Stimulated activated CD8-positive, alpha-beta memory T cell treated with anti-CD3 and anti-CD28 coated beads, Interleukin-2, amount 100 ng/mL, for 48 hours (primary cell): ENCODE measurements around the gene UBA1.

ENCODE experiments used
- DNase-seq, 2 donors: peaks; one replicate each; pipeline ENCODE4 v3.0.0-alpha.2; 2020; ENCODE audit warnings: low read depth in 2 of 2

UBA1 gene

DNA sequence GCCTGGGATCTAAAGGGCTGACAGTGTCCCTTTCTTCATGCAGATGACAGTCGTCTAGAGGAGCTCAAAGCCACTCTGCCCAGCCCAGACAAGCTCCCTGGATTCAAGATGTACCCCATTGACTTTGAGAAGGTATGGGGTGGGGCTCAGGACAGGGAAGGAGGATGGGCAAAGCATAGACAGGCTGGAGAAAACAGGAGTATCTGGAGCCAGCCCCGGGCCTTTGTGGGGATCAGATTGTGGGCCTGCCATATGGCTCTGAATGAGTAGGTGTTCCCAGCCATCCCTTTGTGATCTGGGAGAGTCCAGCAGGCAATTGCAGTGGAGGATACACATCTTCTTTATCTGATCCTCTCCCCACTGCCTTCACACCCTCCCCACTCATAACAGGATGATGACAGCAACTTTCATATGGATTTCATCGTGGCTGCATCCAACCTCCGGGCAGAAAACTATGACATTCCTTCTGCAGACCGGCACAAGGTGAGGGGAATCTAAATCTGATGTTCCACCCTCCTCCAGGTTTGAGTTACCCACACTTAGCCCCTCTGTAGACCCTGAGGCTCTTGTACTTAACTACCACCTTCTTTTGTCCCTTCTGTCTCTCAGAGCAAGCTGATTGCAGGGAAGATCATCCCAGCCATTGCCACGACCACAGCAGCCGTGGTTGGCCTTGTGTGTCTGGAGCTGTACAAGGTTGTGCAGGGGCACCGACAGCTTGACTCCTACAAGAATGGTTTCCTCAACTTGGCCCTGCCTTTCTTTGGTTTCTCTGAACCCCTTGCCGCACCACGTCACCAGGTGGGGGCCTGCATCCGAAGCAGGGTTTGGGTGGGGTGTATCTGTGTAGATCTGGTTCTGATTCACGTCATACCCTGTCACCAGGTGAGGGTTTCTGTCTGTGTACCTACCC lies 19.0 kb downstream of the UBA1 start:
- no peak for DNase-seq

GRCh38 chrX:47214435-47215077 lies 20.9 kb downstream of the UBA1 start:
- no peak for DNase-seq

- no peak for DNase-seq
Measured at GRCh38 chrX:47215291-47215900, 21.8 kb downstream of the UBA1 start.

- no peak for DNase-seq
Measured at GRCh38 chrX:47216393-47216925, 22.8 kb downstream of the UBA1 start.

GRCh38 chrX:47217121-47217851 lies 23.7 kb downstream of the UBA1 start:
- DNase-seq, result no peak

GRCh38 chrX:47217852-47218279 lies 24.2 kb downstream of the UBA1 start:
- DNase-seq, result peak; percentile 88 to 93

DNA sequence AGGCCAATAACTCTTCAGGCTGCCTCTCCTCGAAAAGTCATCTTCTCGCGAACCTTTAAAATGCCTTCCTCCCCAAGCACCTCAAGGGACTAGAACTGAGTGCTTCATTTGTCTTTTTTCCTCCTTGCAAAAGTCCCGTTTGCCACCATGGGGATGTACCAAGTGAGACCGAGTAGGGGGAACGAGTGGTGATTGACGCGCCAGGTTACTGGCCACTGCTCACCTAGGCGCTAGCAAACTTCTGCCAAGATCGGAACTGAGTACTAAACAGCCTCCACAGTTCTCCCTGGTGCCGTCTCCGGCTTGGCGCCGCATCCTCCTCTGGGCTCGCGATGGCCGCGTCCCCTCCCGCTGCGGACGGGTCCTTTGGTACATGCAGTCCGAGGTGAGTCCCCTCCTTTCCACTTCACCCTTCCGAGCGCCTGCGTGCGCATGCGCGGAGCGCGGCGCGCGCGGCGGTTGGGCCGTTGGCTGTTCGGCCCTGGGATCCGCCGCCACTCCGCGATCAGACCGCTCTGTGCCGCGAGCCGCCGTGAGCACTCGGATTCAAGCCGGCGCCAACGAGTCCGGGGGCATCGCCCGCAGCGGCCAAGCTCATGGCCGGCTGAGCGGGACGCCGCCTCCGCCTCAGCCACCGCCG lies 24.8 kb downstream of the UBA1 start, which contains the start of gene CDK16:
CDK16 (plus strand) TSS at position 402 of the 640 bp plus-strand sequence. CDS start 4,877 bp downstream, outside the sequence.
- DNase-seq, result peak; percentile 33 to 63

GRCh38 chrX:47218920-47219815 lies 25.5 kb downstream of the UBA1 start:
- peak; percentile 29 to 46 for DNase-seq

GRCh38 chrX:47221756-47222155 lies 28.1 kb downstream of the UBA1 start:
- DNase-seq, result no peak

- DNase-seq, result no peak
Measured at GRCh38 chrX:47222751-47223350, 29.2 kb downstream of the UBA1 start.

DNA sequence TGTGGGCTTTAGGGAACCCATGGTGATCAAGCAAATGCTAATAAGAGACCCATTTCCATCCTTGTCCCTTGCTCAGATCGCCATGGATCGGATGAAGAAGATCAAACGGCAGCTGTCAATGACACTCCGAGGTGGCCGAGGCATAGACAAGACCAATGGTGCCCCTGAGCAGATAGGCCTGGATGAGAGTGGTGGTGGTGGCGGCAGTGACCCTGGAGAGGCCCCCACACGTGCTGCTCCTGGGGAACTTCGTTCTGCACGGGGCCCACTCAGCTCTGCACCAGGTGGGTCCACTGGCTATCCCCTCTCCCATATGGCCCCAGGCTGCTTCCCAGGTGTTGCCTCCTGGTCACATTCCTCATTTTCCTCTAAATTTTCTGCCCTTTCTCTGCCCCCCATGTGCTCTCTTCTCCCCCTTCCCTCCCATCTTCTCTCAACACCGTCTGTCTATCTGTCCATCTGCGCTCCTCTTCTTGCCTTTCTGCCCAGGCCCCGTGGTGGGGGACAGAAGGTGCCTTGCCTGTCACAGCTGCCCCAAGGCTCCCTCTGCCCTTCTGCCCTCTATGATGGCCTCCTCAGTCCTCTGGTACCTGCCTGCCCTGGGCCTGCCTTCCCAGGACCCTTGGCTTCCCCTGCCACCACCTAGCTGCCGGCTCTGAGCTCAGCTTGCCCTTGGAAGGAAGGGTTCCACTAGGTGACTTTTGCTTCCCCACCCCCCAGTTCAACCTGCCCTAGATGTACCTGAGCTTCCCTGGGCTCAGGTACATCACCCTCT lies 30.0 kb downstream of the UBA1 start:
- DNase-seq, result no peak

DNA sequence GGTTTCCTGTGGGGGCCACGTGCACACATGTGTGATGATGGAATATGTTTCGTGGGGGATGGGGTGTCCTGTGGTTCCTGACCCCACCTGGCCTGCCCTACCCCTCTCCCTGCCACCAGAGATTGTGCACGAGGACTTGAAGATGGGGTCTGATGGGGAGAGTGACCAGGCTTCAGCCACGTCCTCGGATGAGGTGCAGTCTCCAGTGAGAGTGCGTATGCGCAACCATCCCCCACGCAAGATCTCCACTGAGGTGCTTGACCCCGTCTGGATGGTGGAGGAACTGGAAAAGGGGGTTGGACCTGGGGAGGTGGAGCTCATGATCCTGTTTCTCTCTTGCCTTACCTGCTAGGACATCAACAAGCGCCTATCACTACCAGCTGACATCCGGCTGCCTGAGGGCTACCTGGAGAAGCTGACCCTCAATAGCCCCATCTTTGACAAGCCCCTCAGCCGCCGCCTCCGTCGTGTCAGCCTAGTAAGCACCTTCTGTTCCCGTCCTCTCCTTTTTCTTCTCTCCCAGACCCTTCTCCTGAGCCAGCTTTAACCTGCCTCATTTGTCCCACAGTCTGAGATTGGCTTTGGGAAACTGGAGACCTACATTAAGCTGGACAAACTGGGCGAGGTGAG lies 30.8 kb downstream of the UBA1 start:
- DNase-seq, result no peak

DNA sequence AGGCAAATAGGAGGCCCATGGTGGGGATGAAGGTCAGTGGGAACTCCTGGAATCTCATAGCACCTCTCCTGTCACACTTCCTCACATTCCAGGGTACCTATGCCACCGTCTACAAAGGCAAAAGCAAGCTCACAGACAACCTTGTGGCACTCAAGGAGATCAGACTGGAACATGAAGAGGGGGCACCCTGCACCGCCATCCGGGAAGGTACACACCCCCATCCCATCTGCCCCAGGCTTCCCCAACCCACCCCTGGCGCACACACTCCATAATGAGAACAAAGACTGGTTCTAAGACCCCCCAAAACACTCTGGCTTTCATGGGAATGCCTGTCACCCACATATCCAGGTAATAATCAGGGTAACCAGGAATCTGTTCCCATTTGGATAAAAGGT lies 31.3 kb downstream of the UBA1 start:
- DNase-seq, result no peak

DNA sequence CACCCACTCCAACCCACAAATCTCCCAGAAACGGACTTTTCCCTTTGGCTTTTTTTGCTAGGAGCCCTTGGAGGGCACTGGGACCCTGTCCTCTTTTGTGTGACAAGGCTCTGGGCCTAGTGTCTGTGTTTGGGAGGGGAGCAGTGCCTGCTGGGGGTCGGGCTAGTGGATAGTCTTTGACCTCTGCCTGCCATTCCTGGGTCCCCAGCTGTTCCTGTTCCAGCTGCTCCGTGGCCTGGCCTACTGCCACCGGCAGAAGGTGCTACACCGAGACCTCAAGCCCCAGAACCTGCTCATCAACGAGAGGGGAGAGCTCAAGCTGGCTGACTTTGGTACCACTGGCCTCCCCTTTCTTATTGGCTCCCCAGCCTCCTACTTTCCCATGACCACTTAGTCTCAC lies 32.4 kb downstream of the UBA1 start:
- no peak for DNase-seq

GRCh38 chrX:47226531-47227333 lies 33.1 kb downstream of the UBA1 start:
- no peak for DNase-seq

GRCh38 chrX:47227334-47227583 lies 33.6 kb downstream of the UBA1 start:
- DNase-seq, result no peak

- DNase-seq, result no peak
Measured at GRCh38 chrX:47228550-47229270, 35.1 kb downstream of the UBA1 start.
